Effector memory CD4-positive, alpha-beta T cell (primary cell): Measurements from ENCODE around the gene CEP55.

Experiments used
- DNase-seq, 3 donors: peaks; one replicate each; pipeline ENCODE4 v3.0.0-alpha.2; 2020
- H3K27ac ChIP-seq: 2 replicates; pipeline ENCODE4 v1.7.0; 2013; ENCODE audit warnings: mild to moderate bottlenecking, low read length, moderate library complexity; ENCODE audit not compliant: insufficient read depth, poor library complexity, severe bottlenecking
- H3K27me3 ChIP-seq: replicated peaks from 2 replicates; pipeline ENCODE4 v1.7.0; 2013; ENCODE audit warnings: mild to moderate bottlenecking, low read length; ENCODE audit not compliant: insufficient read depth, control insufficient read depth, poor library complexity, severe bottlenecking
- H3K36me3 ChIP-seq: 2 replicates; pipeline ENCODE4 v1.7.0; 2013; ENCODE audit warnings: mild to moderate bottlenecking, low read length, moderate library complexity; ENCODE audit not compliant: control insufficient read depth, insufficient read depth
- H3K4me1 ChIP-seq: 2 replicates; pipeline ENCODE4 v1.7.0; 2013; ENCODE audit warnings: low read length, mild to moderate bottlenecking; ENCODE audit not compliant: control insufficient read depth, insufficient read depth, poor library complexity, severe bottlenecking
- H3K4me3 ChIP-seq: 2 replicates; pipeline ENCODE4 v1.7.0; 2013; ENCODE audit warnings: low read length, low read depth, mild to moderate bottlenecking; ENCODE audit not compliant: insufficient read depth, poor library complexity, severe bottlenecking
- H3K9me3 ChIP-seq: 2 replicates; pipeline ENCODE4 v1.7.0; 2013; ENCODE audit warnings: mild to moderate bottlenecking, low read length, moderate library complexity; ENCODE audit not compliant: control insufficient read depth

CEP55 gene

GRCh38 chr10:93554760-93555432 is 58.5 kb downstream of the CEP55 start:
- no peak overlapping the region for H3K27ac ChIP-seq

GRCh38 chr10:93559490-93559889 is 63.1 kb downstream of the CEP55 start:
- H3K27me3 ChIP-seq: no peaks in the 10 kb centered on the region
- no peaks in the 10 kb centered on the region for H3K36me3 ChIP-seq
- DNase-seq: no peak
- no peak overlapping the region for H3K4me3 ChIP-seq
- H3K9me3 ChIP-seq: no peaks in the 10 kb centered on the region
- no peak overlapping the region for H3K27ac ChIP-seq
- H3K4me1 ChIP-seq: no peaks in the 10 kb centered on the region

More at GRCh38 chr10:93554760-93555432, 58.5 kb downstream of the CEP55 start:
- Histone ChIP-seq H3K36me3 (no peaks in the 10 kb centered on the region), H3K9me3 (no peaks in the 10 kb centered on the region), H3K27me3 (no peaks in the 10 kb centered on the region), H3K4me1 (no peaks in the 10 kb centered on the region), H3K4me3 (no peak overlapping the region)
- DNase-seq: no peak

- Histone ChIP-seq H3K9me3 (no peaks in the 10 kb centered on the region), H3K4me3 (no peak overlapping the region), H3K36me3 (no peaks in the 10 kb centered on the region), H3K27me3 (no peaks in the 10 kb centered on the region), H3K4me1 (no peaks in the 10 kb centered on the region), H3K27ac (no peak overlapping the region)
- DNase-seq: no peak
These were observed 64.1 kb downstream of the CEP55 start for GRCh38 chr10:93560541-93560940.

- H3K36me3 ChIP-seq: no peaks in the 10 kb centered on the region
- DNase-seq: no peak
- H3K27ac ChIP-seq: no peak overlapping the region
- H3K4me1 ChIP-seq: no peaks in the 10 kb centered on the region
- H3K27me3 ChIP-seq: no peaks in the 10 kb centered on the region
- no peak overlapping the region for H3K4me3 ChIP-seq
- H3K9me3 ChIP-seq: no peaks in the 10 kb centered on the region
These were observed 69.0 kb downstream of the CEP55 start for GRCh38 chr10:93565446-93565845.

- no peak for DNase-seq
- no peaks in the 10 kb centered on the region for H3K4me1 ChIP-seq
- no peaks in the 10 kb centered on the region for H3K27me3 ChIP-seq
- no peaks in the 10 kb centered on the region for H3K9me3 ChIP-seq
- no peak within 1 kb of the TSS for H3K27ac ChIP-seq
- H3K36me3 ChIP-seq: no peaks in the 10 kb centered on the region
- no peak within 1 kb of the TSS for H3K4me3 ChIP-seq
These were observed 70.2 kb downstream of the CEP55 start, which contains the start of gene FFAR4 for GRCh38 chr10:93566435-93567276. TSS of gene FFAR4 (plus strand) at chr10:93566665. CDS start at chr10:93566721, 56 bp downstream.

GRCh38 chr10:93567277-93568104 is 71.1 kb downstream of the CEP55 start:
- H3K36me3 ChIP-seq: no peaks in the 10 kb centered on the region
- no peak overlapping the region for H3K27ac ChIP-seq
- H3K9me3 ChIP-seq: no peaks in the 10 kb centered on the region
- H3K27me3 ChIP-seq: no peaks in the 10 kb centered on the region
- DNase-seq: no peak
- no peak overlapping the region for H3K4me3 ChIP-seq
- H3K4me1 ChIP-seq: no peaks in the 10 kb centered on the region

GRCh38 chr10:93568105-93568390 is 71.6 kb downstream of the CEP55 start:
- H3K9me3 ChIP-seq: no peaks in the 10 kb centered on the region
- DNase-seq: no peak
- no peaks in the 10 kb centered on the region for H3K27me3 ChIP-seq

GRCh38 chr10:93570383-93570782 is 74.0 kb downstream of the CEP55 start:
- Histone ChIP-seq H3K4me1 (no peaks in the 10 kb centered on the region), H3K27me3 (no peaks in the 10 kb centered on the region), H3K27ac (no peak overlapping the region), H3K36me3 (no peaks in the 10 kb centered on the region), H3K9me3 (no peaks in the 10 kb centered on the region), H3K4me3 (no peak overlapping the region)
- no peak for DNase-seq

More at GRCh38 chr10:93568105-93568390, 71.6 kb downstream of the CEP55 start:
- H3K27ac ChIP-seq: no peak overlapping the region
- H3K36me3 ChIP-seq: no peaks in the 10 kb centered on the region
- no peaks in the 10 kb centered on the region for H3K4me1 ChIP-seq
- H3K4me3 ChIP-seq: no peak overlapping the region

- Histone ChIP-seq H3K27ac (no peak overlapping the region), H3K9me3 (no peaks in the 10 kb centered on the region), H3K36me3 (no peaks in the 10 kb centered on the region), H3K4me1 (no peaks in the 10 kb centered on the region), H3K27me3 (no peaks in the 10 kb centered on the region), H3K4me3 (no peak overlapping the region)
- no peak for DNase-seq
These were observed 76.2 kb downstream of the CEP55 start for GRCh38 chr10:93572606-93573005.
